ENCODE data around the gene TTLL5.
"Not testable (repeated sequence)": the region's sequence is repeated elsewhere in the genome, so short reads cannot be mapped to it uniquely, and the experiment has no call there.

The TTLL5 gene

DNA sequence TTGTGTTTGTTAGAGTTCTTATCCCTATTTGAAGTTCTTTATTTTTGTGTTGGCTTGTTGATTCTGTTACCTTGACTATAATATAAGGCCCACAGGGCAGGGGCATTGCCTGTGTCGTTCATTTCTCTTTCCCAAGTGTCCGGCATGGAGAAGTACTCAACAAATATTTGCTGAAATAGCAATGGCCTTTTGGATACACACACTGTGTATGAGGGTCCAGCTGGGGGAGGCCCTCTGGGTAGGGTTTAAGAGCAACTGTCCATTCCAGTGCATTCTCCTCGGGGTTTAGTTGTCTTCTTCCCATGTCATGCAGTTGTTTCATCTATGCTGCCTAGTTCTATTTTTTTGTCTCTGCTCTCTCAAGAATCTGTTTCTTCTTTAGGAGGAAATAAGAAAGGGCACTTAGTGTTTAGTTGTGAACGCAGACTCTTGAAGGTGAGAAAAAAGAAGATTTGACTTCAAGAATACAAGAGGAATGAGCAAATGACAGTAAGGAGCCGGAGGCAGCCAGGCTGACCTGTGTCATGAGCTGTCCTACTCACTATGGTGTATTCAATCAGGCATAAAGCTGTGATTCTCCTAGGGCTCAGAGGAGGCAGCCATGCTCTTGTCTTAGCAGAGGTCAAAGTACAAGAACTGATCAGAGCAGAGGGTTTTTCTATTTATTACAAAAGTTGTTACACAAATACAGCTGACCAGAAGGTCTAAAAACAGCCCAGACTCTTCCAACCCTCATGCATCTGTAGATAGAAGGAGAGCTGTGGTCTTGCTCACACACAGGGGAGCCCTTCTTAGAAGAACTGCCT lies 10.6 kb upstream of the TTLL5 start:
- DNase-seq: no peak

DNA sequence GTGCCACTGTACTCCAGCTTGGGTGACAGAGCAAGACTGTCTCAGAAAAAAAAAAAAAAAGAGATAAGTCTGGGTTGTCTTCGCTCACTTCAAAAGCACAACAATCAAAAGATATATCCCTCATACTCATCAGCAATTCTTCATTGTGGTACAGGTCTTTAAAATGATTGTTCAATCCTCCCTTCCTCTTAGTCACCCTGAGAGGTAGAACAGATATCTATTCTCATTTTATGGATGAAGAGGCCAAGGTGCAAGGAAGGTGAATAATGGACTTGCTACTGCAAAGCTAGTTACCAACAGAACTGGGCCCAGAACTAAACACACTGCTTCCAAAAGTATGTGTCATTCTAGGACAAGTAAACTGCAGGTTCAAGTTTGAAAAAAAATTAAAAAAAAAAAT lies 7.5 kb upstream of the TTLL5 start:
- no peak for DNase-seq

DNA sequence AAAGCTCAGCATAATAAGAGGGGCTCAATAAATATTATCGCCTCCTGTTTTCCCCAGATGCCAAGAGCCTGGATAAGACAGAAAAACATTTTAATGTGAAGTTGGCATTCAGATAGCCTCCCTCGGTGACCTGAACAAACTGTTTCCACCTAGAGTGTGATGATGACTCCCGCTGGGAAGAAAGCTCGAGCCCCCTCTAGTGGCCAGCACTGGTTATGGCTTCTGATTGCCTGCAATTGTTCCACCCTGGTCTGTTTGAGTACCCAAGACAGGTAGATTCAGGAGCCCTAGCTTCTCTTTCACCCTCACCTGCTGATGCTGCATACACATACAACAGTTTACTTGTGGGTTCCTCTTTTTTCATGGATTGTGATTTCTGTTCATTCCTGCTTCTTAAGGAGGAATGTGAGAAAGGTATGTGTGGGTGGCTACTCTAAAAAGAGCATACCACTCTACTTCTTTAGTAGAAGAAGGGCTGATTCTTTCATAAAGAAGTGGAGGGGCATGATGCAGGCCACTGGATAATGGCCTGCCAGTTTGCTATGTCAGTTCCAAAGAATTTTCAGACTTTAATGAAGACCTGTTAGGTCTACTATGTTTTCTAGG lies 6.8 kb upstream of the TTLL5 start:
- peak; percentile 80 to 89 (median 86) for DNase-seq

DNA sequence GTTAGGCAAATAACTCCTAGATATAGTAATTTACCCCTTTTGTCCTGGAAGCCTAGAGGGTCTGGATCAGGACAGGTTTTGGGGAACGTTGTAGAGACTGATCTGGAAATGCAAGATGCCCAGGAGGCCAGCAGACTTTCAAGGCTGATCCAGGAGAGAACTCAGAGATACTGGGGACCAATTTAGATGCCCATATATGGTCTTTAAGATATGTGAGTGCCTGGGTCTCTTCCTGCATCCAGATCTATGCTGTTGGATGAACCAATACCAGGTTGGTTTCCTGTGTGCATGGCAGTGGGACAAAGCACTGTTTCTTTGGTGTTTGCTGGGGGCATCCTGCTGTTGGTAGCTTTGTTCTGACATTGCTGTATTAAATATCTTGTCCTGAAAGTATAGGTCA lies 5.8 kb upstream of the TTLL5 start:
- no peak for DNase-seq

DNA sequence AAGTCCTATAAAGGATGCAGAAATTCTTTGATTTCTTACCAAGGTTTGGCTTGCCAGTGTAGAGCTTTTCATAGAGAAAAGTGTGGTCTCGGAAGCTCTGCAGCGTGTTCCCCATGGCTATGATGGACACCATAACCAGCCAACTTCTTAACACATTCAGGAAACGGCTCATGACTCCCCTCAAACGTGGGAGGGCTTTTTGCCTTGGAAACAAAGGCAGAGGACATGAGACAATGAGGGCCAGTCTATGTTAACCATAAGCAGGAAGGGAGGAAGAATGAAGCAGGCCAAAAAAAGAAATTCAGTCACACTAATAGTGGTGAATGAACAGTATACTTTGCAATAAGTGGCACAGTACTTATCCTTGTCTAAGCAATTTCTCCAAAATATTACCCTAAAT lies 3.7 kb upstream of the TTLL5 start:
- no peak for DNase-seq

DNA sequence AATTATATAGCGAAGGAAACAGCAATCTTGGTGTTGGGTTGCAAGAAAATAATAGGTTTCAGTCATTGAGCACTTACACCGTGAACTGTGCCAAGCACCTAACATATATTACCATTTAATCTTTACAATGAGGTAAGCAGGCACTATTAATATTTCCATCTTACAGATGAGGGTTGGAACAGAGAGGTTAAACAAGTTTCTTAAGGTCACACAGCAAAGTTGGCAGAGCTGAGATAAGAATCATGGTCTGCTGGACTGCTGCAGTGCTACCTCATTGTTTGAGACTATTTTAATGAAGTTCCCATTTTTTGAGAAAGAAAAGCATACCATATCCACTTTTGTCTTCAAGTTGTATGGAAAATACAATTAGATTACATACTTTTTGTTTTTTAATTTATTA lies 2.1 kb upstream of the TTLL5 start:
- no peak for DNase-seq

DNA sequence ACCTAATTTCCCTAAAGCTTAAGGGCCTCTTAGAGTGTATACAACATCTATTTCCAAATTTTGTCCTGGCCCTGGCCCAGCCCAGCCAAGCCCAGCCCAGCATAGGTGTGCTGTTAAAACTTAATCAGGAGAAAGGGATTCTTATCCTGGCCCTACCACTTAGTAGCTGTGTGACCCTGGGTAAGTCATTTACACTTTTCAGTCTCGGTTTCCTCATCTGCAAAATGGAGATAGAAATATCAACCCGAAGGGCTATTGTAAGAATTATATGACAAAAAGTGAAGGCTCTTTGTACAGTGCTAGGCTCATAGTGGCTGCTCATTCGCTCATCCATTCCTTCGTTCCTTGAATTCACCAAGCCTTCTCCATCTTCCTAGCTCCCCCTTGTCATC lies 812 bp upstream of the TTLL5 start:
- no peak for DNase-seq

DNA sequence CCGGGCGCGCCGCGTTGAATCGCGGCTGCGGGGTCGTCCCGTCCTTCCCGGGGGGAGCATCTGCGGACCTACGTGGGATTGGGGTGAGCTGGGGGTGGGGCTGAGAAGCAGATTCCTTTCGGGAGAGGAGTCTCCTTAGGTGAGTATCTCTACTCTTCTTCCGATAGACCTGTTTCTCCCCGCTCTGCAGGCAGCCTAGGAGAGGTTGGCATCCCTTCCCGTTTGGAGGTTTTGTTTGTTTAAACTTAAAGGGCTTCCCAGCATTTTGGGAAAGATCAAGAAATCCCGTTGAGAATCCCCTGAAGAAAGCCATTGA lies 411 bp downstream of the TTLL5 start:
- no peak for DNase-seq

DNA sequence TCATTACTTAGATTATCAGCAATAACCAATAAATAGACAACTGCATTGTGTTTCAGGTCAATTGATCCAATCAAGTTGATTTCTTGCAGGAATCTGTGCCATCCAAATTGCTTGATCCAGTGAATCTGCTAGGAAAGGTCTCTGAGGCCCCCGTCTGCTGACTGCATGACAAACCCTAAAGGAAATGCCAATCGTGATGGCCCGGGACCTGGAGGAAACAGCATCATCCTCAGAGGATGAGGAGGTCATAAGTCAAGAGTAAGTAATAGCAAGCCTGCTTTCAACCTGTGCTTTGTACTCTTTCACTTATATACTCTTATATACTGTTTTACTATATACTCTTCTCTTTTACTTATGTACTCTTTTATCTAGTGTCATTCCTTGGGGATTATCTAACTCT lies 1.9 kb downstream of the TTLL5 start:
- DNase-seq: no peak

DNA sequence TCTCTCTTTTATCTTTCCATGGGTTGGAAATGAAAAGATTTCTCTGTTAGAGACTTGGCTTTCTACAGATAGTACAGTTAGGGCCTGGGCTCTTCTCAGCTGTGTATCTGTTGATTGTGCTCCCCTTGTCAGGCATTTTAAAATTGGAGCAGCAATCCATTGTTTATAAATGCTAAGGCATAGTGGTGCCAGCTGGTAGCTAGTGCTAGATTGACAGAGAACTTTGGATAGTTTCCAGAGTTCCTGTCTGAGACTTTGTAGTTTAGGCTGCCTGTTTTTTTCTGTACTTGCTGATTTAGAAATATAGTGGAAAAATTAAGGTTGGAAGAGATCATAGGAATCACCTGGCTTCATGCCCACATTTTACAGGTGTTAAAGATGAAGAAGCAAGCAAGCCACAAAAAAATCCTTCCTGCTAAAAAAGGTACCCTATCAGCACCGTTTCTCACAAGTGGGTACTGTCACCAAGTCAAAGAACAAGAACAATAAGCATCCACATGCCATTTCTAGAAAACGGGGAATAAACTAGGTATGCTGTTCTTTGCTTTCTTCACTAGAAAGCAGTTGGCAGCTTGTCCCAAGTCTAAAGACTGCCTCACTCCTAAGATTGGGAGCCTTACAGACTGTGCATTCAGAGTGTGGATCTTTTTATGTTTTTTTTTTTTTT lies 6.2 kb downstream of the TTLL5 start:
- DNase-seq: no peak

DNA sequence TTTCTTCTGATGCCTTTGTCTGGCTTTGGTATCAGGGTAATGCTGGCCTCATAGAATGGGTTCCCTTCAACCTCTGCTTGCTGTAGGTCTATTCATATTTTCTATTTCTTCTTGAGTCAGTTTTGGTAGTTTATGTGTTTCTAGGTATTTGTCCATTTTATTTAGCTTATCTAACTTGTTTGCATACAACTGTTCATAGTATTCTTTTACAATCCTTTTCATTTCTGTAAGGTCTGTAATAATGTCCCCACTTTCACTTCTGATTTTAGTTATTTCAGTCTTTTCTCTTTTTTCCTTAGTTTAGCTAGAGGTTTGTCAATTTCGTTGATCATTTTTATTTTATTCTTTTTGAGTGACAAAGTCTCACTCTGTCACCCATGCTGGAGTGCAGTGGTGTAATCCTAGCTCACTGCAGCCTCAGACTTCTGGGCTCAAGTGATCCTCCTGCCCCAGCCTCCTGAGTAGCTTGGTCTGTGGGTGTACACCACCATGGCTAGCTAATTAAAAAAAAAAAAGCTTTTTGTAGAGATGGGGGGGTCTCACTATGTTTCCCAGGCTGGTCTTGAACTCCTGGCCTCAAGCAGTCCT lies 11.7 kb downstream of the TTLL5 start:
- no peak for DNase-seq

DNA sequence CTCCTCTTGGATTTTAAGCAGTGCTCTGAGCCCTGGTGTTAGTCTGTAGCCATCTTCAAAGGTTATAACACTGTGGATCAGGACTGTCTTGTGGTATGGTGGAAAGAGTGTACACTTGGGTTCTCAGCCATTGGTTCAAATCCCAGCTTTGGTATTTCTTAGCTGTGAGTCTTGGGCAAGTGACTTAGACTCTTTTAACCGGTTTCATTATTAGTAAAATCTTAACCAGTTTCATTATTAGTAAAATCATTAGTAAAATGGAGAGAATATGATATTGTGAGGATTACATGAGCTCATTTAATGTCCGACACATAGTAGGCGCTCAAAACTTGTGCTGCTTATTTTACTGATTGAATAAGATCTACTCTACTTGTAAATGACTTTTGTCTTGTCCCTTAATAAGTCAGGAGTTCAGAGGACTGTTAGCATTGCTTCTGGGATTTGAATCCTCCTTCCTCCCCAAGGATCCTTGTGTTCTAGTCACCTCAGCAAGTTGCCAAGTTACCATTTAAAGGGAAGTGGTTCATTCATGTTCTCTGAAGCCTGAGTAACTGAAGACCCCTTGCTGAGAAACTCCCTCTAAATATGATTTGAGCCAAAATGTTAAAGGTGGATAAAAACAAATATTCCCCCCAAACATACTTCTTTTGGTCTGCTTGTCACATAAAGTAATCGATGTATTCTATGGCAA lies 12.4 kb downstream of the TTLL5 start:
- DNase-seq: no peak

DNA sequence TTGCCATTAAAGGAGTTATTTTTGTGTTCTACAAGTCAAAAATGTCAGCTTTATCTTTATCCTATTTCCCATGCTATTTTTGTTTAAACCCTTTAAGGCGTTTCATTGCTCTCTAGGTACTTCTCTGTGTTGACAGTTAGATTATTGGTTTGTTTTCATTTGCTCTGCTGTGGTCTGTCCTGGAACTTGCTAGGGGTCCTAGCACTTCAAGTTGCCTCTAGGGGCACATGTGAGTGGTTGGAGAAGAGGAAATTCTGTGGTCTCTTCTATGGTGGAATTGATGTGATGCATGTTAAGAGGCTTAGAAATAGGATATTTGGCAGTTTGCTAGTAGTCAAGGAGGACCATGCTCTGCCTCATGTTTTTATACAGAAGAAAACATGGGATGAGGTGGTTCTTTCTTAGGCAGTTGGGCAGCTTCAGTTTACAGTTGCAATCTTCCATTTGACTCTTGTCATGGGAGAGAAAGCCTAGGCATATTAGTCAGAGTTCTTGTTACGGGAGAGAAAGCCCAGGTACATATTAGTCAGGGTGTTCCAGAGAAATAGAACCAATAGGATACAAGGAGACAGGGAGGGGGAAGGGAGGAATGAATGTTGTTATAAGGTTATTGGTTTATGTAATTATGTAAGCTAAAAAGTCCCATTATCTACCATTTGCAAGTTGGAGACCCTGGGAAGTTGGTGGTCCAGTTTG lies 14.4 kb downstream of the TTLL5 start:
- DNase-seq: no peak

DNA sequence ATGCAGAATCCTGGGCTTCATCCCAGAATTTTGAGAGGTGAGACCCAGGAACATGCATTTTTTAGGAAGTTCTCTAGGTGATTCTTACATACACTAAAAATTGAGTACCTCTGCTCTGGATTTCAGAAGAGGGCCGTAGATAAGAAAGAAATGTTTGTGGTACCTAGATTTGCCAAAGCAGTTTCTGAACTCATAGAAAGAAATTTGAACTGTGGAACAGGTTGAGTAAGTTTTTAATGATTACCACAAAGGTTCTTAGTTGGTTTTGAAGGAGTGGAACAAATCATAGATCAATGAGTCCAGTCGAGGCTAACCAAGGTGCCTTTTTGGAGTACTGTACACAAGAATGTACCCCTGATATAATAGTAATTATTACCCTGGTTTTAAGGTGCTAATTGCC lies 24.9 kb downstream of the TTLL5 start:
- no peak for DNase-seq

DNA sequence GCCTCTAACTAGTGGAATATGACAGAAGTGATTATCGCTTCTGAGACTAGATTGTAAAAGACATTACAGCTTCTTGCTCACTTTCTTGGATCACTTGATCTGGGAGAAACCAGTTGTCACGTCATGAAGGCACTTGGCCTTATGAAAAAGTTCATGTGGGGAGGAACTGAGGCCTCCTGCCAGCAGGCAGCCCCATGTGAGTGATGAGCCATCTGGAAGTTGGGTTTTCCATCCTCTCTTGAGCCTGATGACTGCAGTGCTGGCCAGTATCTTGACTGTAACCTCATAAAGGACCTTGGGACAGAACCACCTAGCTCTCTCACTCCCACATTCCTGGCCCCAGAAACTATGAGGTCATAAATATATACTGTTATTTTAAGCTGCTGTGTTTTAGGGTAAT lies 28.0 kb downstream of the TTLL5 start:
- peak in 2 of 4 experiments; percentile 14 to 20 for DNase-seq

DNA sequence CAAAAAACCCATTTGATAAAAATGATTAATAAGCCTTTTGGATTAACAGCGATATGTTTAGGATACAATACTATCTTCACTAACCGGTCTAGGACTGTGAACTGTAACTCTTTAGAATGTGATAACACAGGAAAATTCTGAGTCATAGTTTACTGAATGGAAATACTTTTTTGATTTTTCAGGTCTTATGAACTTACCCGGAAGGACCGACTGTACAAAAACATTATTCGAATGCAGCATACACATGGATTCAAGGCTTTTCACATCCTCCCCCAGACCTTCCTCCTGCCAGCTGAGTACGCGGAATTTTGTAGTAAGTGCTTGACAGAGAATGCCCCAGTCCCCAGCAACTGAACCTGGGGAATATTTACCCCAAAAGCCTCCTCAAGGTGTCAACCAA lies 29.0 kb downstream of the TTLL5 start:
- no peak for DNase-seq

DNA sequence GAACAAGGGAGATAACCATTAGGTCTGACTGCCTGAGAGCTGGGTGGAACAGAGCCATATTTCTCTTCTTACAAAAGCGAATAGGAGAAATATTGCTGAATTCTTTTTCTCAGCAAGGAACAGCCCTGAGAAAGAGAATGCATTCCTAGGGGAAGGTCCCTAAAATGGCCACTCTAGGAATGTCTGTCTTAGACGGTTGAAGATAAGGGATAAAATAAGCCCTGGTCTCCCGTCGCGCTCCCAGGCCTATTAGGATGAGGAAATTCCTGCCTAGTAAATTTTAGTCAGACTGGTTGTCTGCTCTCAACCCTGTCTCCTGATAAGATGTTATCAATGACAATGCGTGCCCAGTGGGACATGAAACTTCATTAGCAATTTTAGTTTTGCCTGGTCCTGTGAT lies 34.0 kb downstream of the TTLL5 start:
- DNase-seq: not testable (repeated sequence)

DNA sequence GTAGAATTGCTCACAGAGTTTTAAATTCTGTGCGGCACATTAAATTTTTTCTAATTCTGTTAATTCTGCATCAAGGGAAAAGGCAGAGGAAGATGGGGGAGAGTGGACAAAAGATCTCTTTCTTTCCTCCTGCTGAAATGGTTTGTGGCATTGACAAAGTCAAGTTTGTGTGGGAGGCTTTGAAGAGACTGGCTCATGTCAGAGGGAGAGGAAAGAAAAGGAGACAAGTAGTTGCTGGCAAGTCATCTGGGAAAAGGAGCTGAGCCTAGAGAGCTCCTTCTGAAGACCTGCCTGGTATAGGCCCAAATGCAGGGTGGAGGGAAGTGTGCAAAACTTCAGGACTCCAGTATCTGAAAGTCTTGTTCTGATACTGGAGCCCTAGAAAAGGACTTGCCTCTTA lies 36.3 kb downstream of the TTLL5 start:
- peak in 1 of 4 experiments; percentile 8 for DNase-seq

DNA sequence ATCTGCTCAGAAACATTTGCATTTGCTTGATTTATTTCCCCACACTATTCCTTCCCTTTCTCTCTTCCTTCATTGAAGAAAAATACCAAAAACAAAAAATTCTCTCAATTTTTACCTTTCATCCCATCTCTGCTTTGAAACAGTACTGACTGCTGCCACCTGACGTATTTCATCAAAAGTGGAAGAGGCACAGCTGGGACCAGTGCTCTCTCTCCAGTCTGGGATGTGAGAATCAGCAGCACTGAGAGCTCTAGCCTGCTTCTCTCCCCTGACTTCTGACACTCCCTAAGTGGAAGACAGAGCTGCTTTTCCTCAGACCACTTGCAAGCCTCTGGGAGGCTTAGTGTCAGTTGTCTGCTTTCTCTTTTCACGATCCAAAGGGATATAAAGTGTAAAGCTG lies 36.9 kb downstream of the TTLL5 start:
- no peak for DNase-seq

DNA sequence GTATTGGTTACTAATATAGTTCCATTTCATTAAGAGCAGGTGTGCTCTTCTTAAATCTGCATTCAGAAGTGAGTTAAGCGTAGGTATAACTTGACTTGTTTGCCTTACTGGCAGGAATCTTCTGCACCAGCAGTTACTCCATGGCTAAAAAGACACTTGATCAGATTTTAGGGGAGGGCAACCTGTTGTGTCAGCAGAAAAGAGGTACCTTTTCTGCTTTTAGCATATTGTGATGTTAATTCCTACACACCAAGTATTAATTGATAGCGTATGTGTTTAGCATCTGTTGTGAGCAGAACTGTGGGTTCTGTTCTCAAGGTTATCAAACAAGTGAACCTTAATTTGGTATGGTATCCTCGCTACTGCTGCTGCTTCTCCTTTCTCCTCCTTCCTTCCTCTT lies 38.3 kb downstream of the TTLL5 start:
- DNase-seq: no peak

DNA sequence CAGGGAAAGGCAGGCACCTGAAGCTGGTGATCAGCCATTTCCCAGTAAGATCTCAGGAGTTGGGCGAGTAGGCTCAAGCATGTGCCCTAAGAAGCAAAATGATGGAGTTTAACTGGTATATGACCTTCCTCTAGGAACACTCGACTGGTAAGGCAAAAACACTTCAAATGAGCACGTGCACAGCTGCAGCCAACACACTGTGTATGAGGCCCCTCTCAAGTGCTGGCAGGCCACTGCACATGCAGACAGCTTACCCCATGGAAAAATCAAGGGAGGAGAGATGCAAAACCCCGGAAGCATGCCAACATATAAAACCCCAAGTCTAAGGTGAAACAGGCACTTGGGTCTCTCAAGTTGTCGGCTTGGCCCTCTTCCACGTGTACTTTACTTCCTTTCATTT lies 39.2 kb downstream of the TTLL5 start:
- no peak for DNase-seq

DNA sequence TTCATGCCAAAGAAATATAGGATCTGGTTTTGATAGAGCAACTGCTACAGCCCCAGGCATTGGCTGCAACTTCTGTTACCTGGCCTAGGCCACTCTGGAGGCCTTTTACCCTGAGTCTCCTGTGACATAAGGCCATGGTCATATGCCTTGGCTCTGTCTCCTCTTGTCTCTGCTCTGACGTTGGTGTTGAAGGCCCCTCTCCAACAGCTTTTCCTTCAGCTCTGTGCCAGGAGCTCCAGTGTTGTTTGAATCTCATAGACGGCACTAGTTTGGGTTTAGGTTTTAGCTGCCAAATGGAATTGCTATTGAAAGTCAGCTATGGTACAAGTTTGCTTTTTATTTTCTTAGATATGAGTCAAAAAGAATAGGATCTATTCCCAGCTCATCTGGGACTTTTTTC lies 41.1 kb downstream of the TTLL5 start:
- no peak for DNase-seq

All from suppressor macrophage (primary cell).